Gastroesophageal sphincter (tissue), 4 donors: ENCODE data around the gene LOC101059915.

Experiments used
- ATAC-seq: fragments of 150-250 bp; one replicate; pipeline ENCODE4 v1.9.1; 2016; ENCODE audit warnings: mild to moderate bottlenecking, moderate library complexity
- H3K27ac ChIP-seq, 4 donors: fragments of 200-600 bp; sonication (generic) in 3 of 4; 1 replicate in 3 of 4; 2 replicates in 1 of 4; pipeline ENCODE4 v1.5.1; 2016 to 2019
- H3K27me3 ChIP-seq: fragments of 200-600 bp; sonication (generic); one replicate; pipeline ENCODE4 v1.5.1; 2019
- H3K36me3 ChIP-seq, 2 donors: fragments of 200-600 bp; sonication (generic); one replicate each; pipeline ENCODE4 v1.5.1; 2019; ENCODE audit warnings: control low read depth in 1 of 2
- H3K4me1 ChIP-seq, 3 donors: fragments of 200-600 bp; sonication (generic); 1 replicate in 2 of 3; 2 replicates in 1 of 3; pipeline ENCODE4 v1.5.1; 2016 to 2019; ENCODE audit warnings: control low read depth in 2 of 3
- H3K4me3 ChIP-seq, 2 donors: fragments of 200-600 bp; sonication (generic); one replicate each; pipeline ENCODE4 v1.5.1; 2019; ENCODE audit warnings: mild to moderate bottlenecking in 1 of 2, moderate library complexity in 1 of 2
- H3K9me3 ChIP-seq, 3 donors: fragments of 200-600 bp; sonication (generic); one replicate each; pipeline ENCODE4 v1.5.1; 2017 to 2019; ENCODE audit warnings: control low read depth in 2 of 3
- CTCF ChIP-seq, 4 experiments: fragments of 200-600 bp in 2 of 4; fragments of 450-650 bp in 2 of 4; sonication (generic) in 1 of 4; IDR thresholded peaks; one replicate each; pipeline ENCODE4 v1.5.1; 2017 to 2019; ENCODE audit warnings: antibody characterized with exemption in 4 of 4, mild to moderate bottlenecking in 2 of 4, moderate library complexity in 2 of 4
- EP300 ChIP-seq: sonication (generic); formaldehyde crosslinking; IDR thresholded peaks from one replicate; pipeline ENCODE4 v1.6.1; 2017; ENCODE audit warnings: antibody characterized with exemption, mild to moderate bottlenecking
- POLR2A ChIP-seq, 2 donors: fragments of 450-650 bp; IDR thresholded peaks; one replicate each; pipeline ENCODE4 v1.6.1; 2017; ENCODE audit warnings: antibody characterized with exemption in 2 of 2, mild to moderate bottlenecking in 2 of 2, moderate library complexity in 1 of 2
- POLR2AphosphoS5 ChIP-seq: sonication (generic); formaldehyde crosslinking; IDR thresholded peaks from one replicate; pipeline ENCODE4 v1.6.1; 2017; ENCODE audit warnings: antibody characterized with exemption
- WGBS, 2 donors: methylation state at CpG; one replicate each; pipeline ENCODE4 v1.1.5; 2018; ENCODE audit warnings: low coverage in 1 of 2; 5-methylcytosine and 5-hydroxymethylcytosine counted together

LOC101059915 gene

GRCh38 chrX:71619193-71619592 lies 48.2 kb upstream of the LOC101059915 start:
- Histone ChIP-seq H3K4me3 (no peak overlapping the region), H3K9me3 (no peaks in the 10 kb centered on the region), H3K4me1 (peaks cover 0 to 20% (median 3%) of the 10 kb centered on the region in 3 donors), H3K27me3 (no peaks in the 10 kb centered on the region), H3K27ac (no peak overlapping the region), H3K36me3 (peaks cover 0 to under 1% of the 10 kb centered on the region in 2 donors)
- no peak for ATAC-seq
- WGBS, 2 donors = 84% methylated on average over 7 to 8 of the region's 8 CpGs
- TF ChIP-seq POLR2AphosphoS5 (no peak), EP300 (no peak), POLR2A (IDR thresholded peaks at IDR 0.05) (no peak), CTCF (IDR thresholded peaks at IDR 0.05) (no peak)

- no peaks in the 10 kb centered on the region for H3K9me3 ChIP-seq
- H3K27me3 ChIP-seq = no peaks in the 10 kb centered on the region
- no peaks in the 10 kb centered on the region for H3K36me3 ChIP-seq
- ATAC-seq = no peak
- WGBS, 2 donors = 80% methylated on average over 1 of the region's 1 CpG; no CpG with 5 or more reads in 1 of the 2 donors
- TF ChIP-seq POLR2AphosphoS5 (no peak), CTCF (IDR thresholded peaks at IDR 0.05) (no peak), EP300 (no peak), POLR2A (IDR thresholded peaks at IDR 0.05) (no peak)
- no peak overlapping the region for H3K27ac ChIP-seq
- no peak overlapping the region for H3K4me3 ChIP-seq
- H3K4me1 ChIP-seq = peaks cover 0 to 20% (median 3%) of the 10 kb centered on the region in 3 donors
Measured at GRCh38 chrX:71619986-71620385, 47.4 kb upstream of the LOC101059915 start.

- TF ChIP-seq EP300 = no peak
- H3K4me3 ChIP-seq = no peak overlapping the region
- peak overlapping the region; percentile 14 to 82 (median 78) for H3K27ac ChIP-seq
- WGBS, 2 donors = no CpG with 5 or more reads among the region's 6 CpGs
- ATAC-seq = peak; percentile 28
- H3K27me3 ChIP-seq = no peaks in the 10 kb centered on the region
- no peaks in the 10 kb centered on the region for H3K9me3 ChIP-seq
- peaks cover 0 to 20% (median 3%) of the 10 kb centered on the region in 3 donors for H3K4me1 ChIP-seq
- H3K36me3 ChIP-seq = no peaks in the 10 kb centered on the region
Measured at GRCh38 chrX:71621603-71622002, 45.7 kb upstream of the LOC101059915 start.

GRCh38 chrX:71622032-71622575 lies 45.2 kb upstream of the LOC101059915 start:
- ATAC-seq = no peak
- Histone ChIP-seq H3K4me1 (peaks cover 0 to 20% (median 3%) of the 10 kb centered on the region in 3 donors), H3K4me3 (no peak overlapping the region), H3K27me3 (no peaks in the 10 kb centered on the region), H3K9me3 (no peaks in the 10 kb centered on the region), H3K27ac (peak overlapping the region; percentile 14 to 82 (median 78)), H3K36me3 (no peaks in the 10 kb centered on the region)
- WGBS, 2 donors = 80% methylated on average over 1 of the region's 9 CpGs; no CpG with 5 or more reads in 1 of the 2 donors
- TF ChIP-seq POLR2A (IDR thresholded peaks at IDR 0.05) (no peak), EP300 (no peak), POLR2AphosphoS5 (no peak), CTCF (IDR thresholded peaks at IDR 0.05) (no peak)

GRCh38 chrX:71622576-71623450 lies 44.5 kb upstream of the LOC101059915 start:
- Histone ChIP-seq H3K4me1 (peaks cover 0 to 20% (median 3%) of the 10 kb centered on the region in 3 donors), H3K27me3 (no peaks in the 10 kb centered on the region), H3K4me3 (no peak overlapping the region), H3K27ac (peak overlapping the region; percentile 62 to 82 (median 78)), H3K36me3 (no peaks in the 10 kb centered on the region), H3K9me3 (no peaks in the 10 kb centered on the region)
- ATAC-seq = peak; percentile 87
- TF ChIP-seq POLR2A (IDR thresholded peaks at IDR 0.05) = no peak
- TF ChIP-seq CTCF (IDR thresholded peaks at IDR 0.05) = peak in 2 of 4 experiments; percentile 43 to 48
- no peak for TF ChIP-seq EP300
- WGBS, 2 donors = 80% methylated on average over 1 of the region's 13 CpGs; no CpG with 5 or more reads in 1 of the 2 donors
